NT2/D1 (cell line): ENCODE results near the gene ZNF394.

Experiments
- SUZ12 ChIP-seq: IDR thresholded peaks from 2 replicates; pipeline ENCODE4 v1.6.1; 2011; ENCODE audit not compliant: insufficient read length, insufficient read depth; ENCODE audit errors: extremely low read depth
- YY1 ChIP-seq: IDR thresholded peaks from 2 replicates; pipeline ENCODE4 v1.6.1; 2011; ENCODE audit not compliant: insufficient read length, insufficient read depth
- ZNF274 ChIP-seq: IDR thresholded peaks from 2 replicates; pipeline ENCODE4 v1.6.1; 2011; ENCODE audit warnings: mild to moderate bottlenecking, low read depth, low read length

- TF ChIP-seq YY1 (no peak), ZNF274 (no peak), SUZ12 (no peak)
Observed at GRCh38 chr7:99531354-99531765, 31.3 kb upstream of the ZNF394 start.
